MM.1S (cell line): ENCODE data around the gene TRIM66.

Experiments used
- CTCF ChIP-seq: fragments of 300-600 bp; sonication (generic); IDR thresholded peaks from 2 replicates; pipeline ENCODE4 v1.5.1; 2016; ENCODE audit warnings: antibody characterized with exemption, low read length, mixed read lengths
- EZH2 ChIP-seq: fragments of 300-600 bp; sonication (generic); optimal IDR thresholded peaks from 2 replicates; pipeline ENCODE3; 2017; ENCODE audit warnings: low read depth, mild to moderate bottlenecking, antibody characterized with exemption, low read length, mixed read lengths
- EZH2phosphoT487 ChIP-seq: fragments of 300-600 bp; sonication (generic); IDR thresholded peaks from 2 replicates; pipeline ENCODE4 v1.6.1; 2018; ENCODE audit warnings: antibody characterized with exemption, low read length

- TF ChIP-seq CTCF (no peak), EZH2 (no peak), EZH2phosphoT487 (no peak)
Observed at GRCh38 chr11:8672346-8672745, 10.1 kb downstream of the TRIM66 start.
